GM23338 (cell line): ENCODE results near the gene GOLGA6L6. TPM values are rescaled to one million over a fixed set of nuclear protein-coding genes. Genes with fewer than 3 reads are reported as not detected.
"Not testable (repeated sequence)": the region's sequence is repeated elsewhere in the genome, so short reads cannot be mapped to it uniquely, and the experiment has no call there.

Experiments used
- ATAC-seq: fragments of 200-7000 bp; cut with Tn5 transposase; 3 replicates; pipeline ENCODE4 v1.9.1; 2020
- DNase-seq: peaks from one replicate; pipeline ENCODE4 v3.0.0-alpha.2; 2015; ENCODE audit warnings: low spot score
- H2AFZ ChIP-seq: fragments of 200-600 bp; sonication (generic); 2 replicates; pipeline ENCODE4 v1.8.0; 2016; ENCODE audit warnings: antibody characterized with exemption, mild to moderate bottlenecking, moderate library complexity
- H3F3A ChIP-seq: fragments of 200-600 bp; sonication (generic); replicated peaks from 2 replicates; pipeline ENCODE4 v1.8.0; 2017; ENCODE audit warnings: antibody characterized with exemption, mixed run types, low read depth
- H3K27ac ChIP-seq: fragments of 200-600 bp; sonication (generic); 2 replicates; pipeline ENCODE4 v1.6.1; 2016; ENCODE audit warnings: low read depth
- H3K27me3 ChIP-seq: fragments of 200-600 bp; sonication (generic); 2 replicates; pipeline ENCODE4 v1.8.0; 2016; ENCODE audit warnings: mild to moderate bottlenecking, mixed run types, moderate library complexity; ENCODE audit not compliant: insufficient read depth
- H3K36me3 ChIP-seq: fragments of 200-600 bp; sonication (generic); 2 replicates; pipeline ENCODE4 v1.8.0; 2016; ENCODE audit warnings: mild to moderate bottlenecking; ENCODE audit not compliant: insufficient read depth
- H3K4me1 ChIP-seq: fragments of 200-600 bp; sonication (generic); 2 replicates; pipeline ENCODE4 v1.8.0; 2016; ENCODE audit warnings: mild to moderate bottlenecking, moderate library complexity; ENCODE audit not compliant: insufficient read depth
- H3K4me2 ChIP-seq: fragments of 200-600 bp; sonication (generic); 2 replicates; pipeline ENCODE4 v1.7.1; 2017; ENCODE audit warnings: mixed run types
- H3K4me3 ChIP-seq: fragments of 200-600 bp; sonication (generic); 2 replicates; pipeline ENCODE4 v1.6.1; 2016; ENCODE audit warnings: mixed run types
- H3K79me2 ChIP-seq: fragments of 200-600 bp; sonication (generic); replicated peaks from 2 replicates; pipeline ENCODE4 v1.8.0; 2017; ENCODE audit warnings: mild to moderate bottlenecking; ENCODE audit not compliant: insufficient read depth
- H3K9me2 ChIP-seq: fragments of 200-600 bp; sonication (generic); 2 replicates; pipeline ENCODE4 v1.8.0; 2017; ENCODE audit not compliant: insufficient read depth
- H4K20me1 ChIP-seq: fragments of 200-600 bp; sonication (generic); replicated peaks from 2 replicates; pipeline ENCODE4 v1.8.0; 2017; ENCODE audit warnings: mild to moderate bottlenecking; ENCODE audit not compliant: insufficient read depth
- H3K27ac Mint-ChIP-seq: 2 replicates; pipeline ENCODE4 v1.8.0; 2020; ENCODE audit warnings: inconsistent platforms, mild to moderate bottlenecking, moderate library complexity, mixed read lengths
- H3K27me3 Mint-ChIP-seq: 3 replicates; pipeline ENCODE4 v1.8.0; 2022; ENCODE audit warnings: low read depth, mild to moderate bottlenecking, moderate library complexity, mixed read lengths, inconsistent platforms; ENCODE audit not compliant: insufficient read depth, poor library complexity
- H3K36me3 Mint-ChIP-seq: 3 replicates; pipeline ENCODE4 v1.8.0; 2021; ENCODE audit warnings: low read depth, mild to moderate bottlenecking, inconsistent platforms, moderate library complexity, mixed read lengths
- H3K4me1 Mint-ChIP-seq: 3 replicates; pipeline ENCODE4 v1.8.0; 2020; ENCODE audit warnings: mild to moderate bottlenecking, inconsistent platforms, mixed read lengths
- H3K4me3 Mint-ChIP-seq: 3 replicates; pipeline ENCODE4 v1.8.0; 2021; ENCODE audit warnings: moderate library complexity, mild to moderate bottlenecking, inconsistent platforms, mixed read lengths
- H3K9me3 Mint-ChIP-seq: 3 replicates; pipeline ENCODE4 v1.8.0; 2020; ENCODE audit warnings: moderate library complexity, mild to moderate bottlenecking, inconsistent platforms, mixed read lengths
- polyA plus RNA-seq: library from polyadenylated mRNA; unstranded; fragments of >200 nt; fragmentation: Nextera tagmentation; extraction: Ambion mirVana; gene quantifications from 2 replicates; pipeline ENCODE4 v1.2.1, GENCODE V29; 2016
- total RNA-seq: library from RNA; depleted of rRNA; stranded (reverse); fragments of >200 nt; shearing (Covaris generic); gene quantifications from 2 replicates; pipeline ENCODE4 v1.2.3, GENCODE V29; 2014

Gene GOLGA6L6
- total and polyA plus RNA-seq, 2 experiments from 2014 or later: not detected

- not testable (repeated sequence) for ATAC-seq
Measured at GRCh38 chr15:20579662-20580061, 38.1 kb upstream of the GOLGA6L6 start.

GRCh38 chr15:20551289-20551688, 9.7 kb upstream of the GOLGA6L6 start:
- not testable (repeated sequence) for H3K79me2 ChIP-seq, ATAC-seq, H3K4me3 Mint-ChIP-seq, DNase-seq, H3K9me3 Mint-ChIP-seq, H3K4me1 Mint-ChIP-seq, H3K36me3 ChIP-seq, H3K27ac ChIP-seq, H3K9me2 ChIP-seq, H3K27me3 Mint-ChIP-seq, H3F3A ChIP-seq, H2AFZ ChIP-seq, H3K36me3 Mint-ChIP-seq, H3K27me3 ChIP-seq, H4K20me1 ChIP-seq, H3K4me2 ChIP-seq, H3K4me1 ChIP-seq, H3K27ac Mint-ChIP-seq, H3K4me3 ChIP-seq

More at GRCh38 chr15:20579662-20580061, 38.1 kb upstream of the GOLGA6L6 start:
- not testable (repeated sequence) for H3K9me3 Mint-ChIP-seq, H3K4me1 ChIP-seq, H3K4me3 Mint-ChIP-seq, H3F3A ChIP-seq, H3K36me3 ChIP-seq, H3K27ac Mint-ChIP-seq, H2AFZ ChIP-seq, DNase-seq, H3K36me3 Mint-ChIP-seq, H3K79me2 ChIP-seq, H3K27ac ChIP-seq, H3K27me3 ChIP-seq, H4K20me1 ChIP-seq, H3K4me2 ChIP-seq, H3K4me3 ChIP-seq, H3K4me1 Mint-ChIP-seq, H3K9me2 ChIP-seq, H3K27me3 Mint-ChIP-seq

- H3K4me1 Mint-ChIP-seq, DNase-seq, H3F3A ChIP-seq: not testable (repeated sequence)
Measured at GRCh38 chr15:20505926-20506658, 35.5 kb downstream of the GOLGA6L6 start.

GRCh38 chr15:20502839-20503238, 38.8 kb downstream of the GOLGA6L6 start:
- not testable (repeated sequence) for DNase-seq, H3K4me1 ChIP-seq, H3K27ac Mint-ChIP-seq, H3K79me2 ChIP-seq, H3K27ac ChIP-seq, H3F3A ChIP-seq, H3K36me3 Mint-ChIP-seq, H3K9me2 ChIP-seq, H3K9me3 Mint-ChIP-seq, H3K4me3 ChIP-seq, H2AFZ ChIP-seq, H3K36me3 ChIP-seq, H4K20me1 ChIP-seq, H3K27me3 ChIP-seq, H3K4me1 Mint-ChIP-seq, H3K4me2 ChIP-seq, H3K27me3 Mint-ChIP-seq, H3K4me3 Mint-ChIP-seq
- peak; percentile 65 for ATAC-seq

More at GRCh38 chr15:20505926-20506658, 35.5 kb downstream of the GOLGA6L6 start:
- H3K9me2 ChIP-seq, H3K27me3 ChIP-seq, H3K4me3 ChIP-seq, H3K4me2 ChIP-seq, H4K20me1 ChIP-seq, ATAC-seq, H2AFZ ChIP-seq, H3K27ac Mint-ChIP-seq, H3K9me3 Mint-ChIP-seq, H3K79me2 ChIP-seq, H3K4me3 Mint-ChIP-seq, H3K4me1 ChIP-seq, H3K27me3 Mint-ChIP-seq, H3K36me3 Mint-ChIP-seq, H3K36me3 ChIP-seq, H3K27ac ChIP-seq: not testable (repeated sequence)

GRCh38 chr15:20501512-20502222, 39.9 kb downstream of the GOLGA6L6 start:
- not testable (repeated sequence) for H3K9me3 Mint-ChIP-seq

GRCh38 chr15:20497781-20498180, 43.8 kb downstream of the GOLGA6L6 start:
- H3K4me3 ChIP-seq, H4K20me1 ChIP-seq, DNase-seq, H3F3A ChIP-seq, H3K79me2 ChIP-seq, H3K36me3 ChIP-seq, H3K4me1 Mint-ChIP-seq, H3K27ac Mint-ChIP-seq, H3K27me3 ChIP-seq, H3K4me3 Mint-ChIP-seq, H3K4me2 ChIP-seq, H3K4me1 ChIP-seq, H3K27me3 Mint-ChIP-seq, H3K27ac ChIP-seq, H2AFZ ChIP-seq, ATAC-seq, H3K36me3 Mint-ChIP-seq, H3K9me2 ChIP-seq, H3K9me3 Mint-ChIP-seq: not testable (repeated sequence)

More at GRCh38 chr15:20501512-20502222, 39.9 kb downstream of the GOLGA6L6 start:
- H3F3A ChIP-seq, ATAC-seq, H3K36me3 ChIP-seq, H3K4me2 ChIP-seq, H3K27ac Mint-ChIP-seq, H4K20me1 ChIP-seq, H3K27me3 Mint-ChIP-seq, H3K9me2 ChIP-seq, H3K79me2 ChIP-seq, H3K27me3 ChIP-seq, DNase-seq, H3K4me3 Mint-ChIP-seq, H3K36me3 Mint-ChIP-seq, H3K4me3 ChIP-seq, H3K27ac ChIP-seq, H3K4me1 ChIP-seq, H2AFZ ChIP-seq, H3K4me1 Mint-ChIP-seq: not testable (repeated sequence)
